Kidney (tissue), 14 donors: ENCODE data around the gene RHBDL1. TPM values are rescaled to one million over a fixed set of nuclear protein-coding genes. Genes with fewer than 3 reads are reported as not detected.

Experiments used
- DNase-seq, 5 donors: peaks; one replicate each; pipeline ENCODE4 v3.0.0-alpha.2; 2013 to 2020
- FAIRE-seq: peaks from 2 replicates; lab custom pipeline; 2012; peaks lifted over from hg19 to GRCh38; lab: Jason Lieb, UNC
- H3K27ac ChIP-seq, 2 donors: one replicate each; pipeline ENCODE4 v1.7.0; 2013; ENCODE audit warnings: low read depth in 2 of 2, low read length in 2 of 2, inconsistent platforms in 1 of 2
- H3K27me3 ChIP-seq: one replicate; pipeline ENCODE4 v1.7.1; 2013; ENCODE audit warnings: low read length, inconsistent platforms; ENCODE audit not compliant: control insufficient read depth, insufficient read depth
- H3K36me3 ChIP-seq, 3 donors: one replicate each; pipeline versions ENCODE4 v1.7.0 to v1.7.1; 2013; ENCODE audit warnings: low read length in 3 of 3, control low read depth in 1 of 3, inconsistent platforms in 1 of 3; ENCODE audit not compliant: insufficient read depth in 3 of 3, control insufficient read depth in 2 of 3
- H3K4me1 ChIP-seq, 3 donors: one replicate each; pipeline versions ENCODE4 v1.7.0 to v1.7.1; 2013; ENCODE audit warnings: low read length in 3 of 3, inconsistent platforms in 1 of 3, low read depth in 1 of 3; ENCODE audit not compliant: control insufficient read depth in 2 of 3, insufficient read depth in 2 of 3
- H3K4me3 ChIP-seq, 3 donors: one replicate each; pipeline versions ENCODE4 v1.7.0 to v1.8.1; 2013; ENCODE audit warnings: low read length in 3 of 3, control low read depth in 1 of 3, inconsistent platforms in 1 of 3
- H3K9ac ChIP-seq, 3 donors: one replicate each; pipeline versions ENCODE4 v1.7.0 to v1.7.1; 2013; ENCODE audit warnings: low read length in 3 of 3, control low read depth in 1 of 3, inconsistent platforms in 1 of 3
- H3K9me3 ChIP-seq, 3 donors: one replicate each; pipeline versions ENCODE4 v1.7.0 to v1.7.1; 2013; ENCODE audit warnings: low read length in 3 of 3, control low read depth in 1 of 3, inconsistent platforms in 1 of 3; ENCODE audit not compliant: control insufficient read depth in 2 of 3, insufficient read depth in 1 of 3
- intact Hi-C: fragments of 100-400 bp; cut with DNase I; formaldehyde crosslinking; loops from one replicate; pipeline ENCODE4 v1.11.1; 2022
- polyA plus RNA-seq: library from polyadenylated mRNA; stranded (reverse); fragments of 350-450 nt; fragmentation: Illumina TruSeq; extraction: RNeasy Lipid Tissue Mini Kit (QIAGEN cat#74804); gene quantifications from one replicate; pipeline ENCODE4 v1.2.3, GENCODE V29; 2014; ENCODE audit warnings: low read depth, low replicate concordance; ENCODE audit not compliant: insufficient read depth
- total RNA-seq: library from RNA; stranded (reverse); fragmentation: NEBNext Ultra II Directional; extraction: Animal tissue kit (Norgen Biotek cat#: 25700); gene quantifications from one replicate; pipeline ENCODE4 v1.2.1, GENCODE V29; 2021
- TF ChIP-seq, protein P1 (sequence below): IDR thresholded peaks from 3 replicates; pipeline ENCODE4 v1.5.1; 2012; ENCODE audit warnings: mild to moderate bottlenecking, moderate library complexity, borderline replicate concordance; ENCODE audit not compliant: insufficient read depth; ENCODE audit errors: extremely low read depth
- donor health status: control.
- donor health status: control.
- donor health status: control.
- donor health status: control.
- donor health status: control.
- donor health status: DM: yes; HTN: yes; CAD: no.
- donor health status: Normal renal cell carcinoma (clear cell type).

RHBDL1 gene
- total and polyA plus RNA-seq, 2 donors from 2014 or later: 0.88 to 9.7 TPM

DNA sequence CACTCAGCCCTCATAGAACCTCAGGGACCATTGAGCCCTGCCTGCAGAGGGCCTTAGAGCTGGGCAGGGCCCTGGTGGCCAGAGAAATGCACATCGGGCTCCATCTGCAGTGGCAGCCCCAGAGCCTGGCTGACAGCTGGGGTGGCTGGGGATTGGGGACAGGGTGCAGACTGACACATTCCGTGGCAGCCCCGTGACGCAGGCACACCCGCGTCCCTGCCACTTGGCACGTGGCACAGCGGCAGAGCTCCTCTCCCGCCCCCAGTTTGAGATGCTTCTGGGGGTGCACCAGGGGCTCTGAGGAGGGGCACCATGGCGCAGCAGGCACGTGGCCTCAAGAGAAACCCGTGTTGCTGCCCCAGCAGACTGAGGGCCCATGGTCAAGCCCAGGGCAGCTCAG is 27.9 kb downstream of the RHBDL1 start:
- no peaks in the 10 kb centered on the region for H3K9me3 ChIP-seq
- DNase-seq (no peak), FAIRE-seq (no peak)
- intact Hi-C loops: no loop called here
- peaks cover 25% of the 10 kb centered on the region for H3K27me3 ChIP-seq
- H3K9ac ChIP-seq: no peak overlapping the region
- H3K4me3 ChIP-seq: no peak overlapping the region
- TF ChIP-seq, protein P1, sequence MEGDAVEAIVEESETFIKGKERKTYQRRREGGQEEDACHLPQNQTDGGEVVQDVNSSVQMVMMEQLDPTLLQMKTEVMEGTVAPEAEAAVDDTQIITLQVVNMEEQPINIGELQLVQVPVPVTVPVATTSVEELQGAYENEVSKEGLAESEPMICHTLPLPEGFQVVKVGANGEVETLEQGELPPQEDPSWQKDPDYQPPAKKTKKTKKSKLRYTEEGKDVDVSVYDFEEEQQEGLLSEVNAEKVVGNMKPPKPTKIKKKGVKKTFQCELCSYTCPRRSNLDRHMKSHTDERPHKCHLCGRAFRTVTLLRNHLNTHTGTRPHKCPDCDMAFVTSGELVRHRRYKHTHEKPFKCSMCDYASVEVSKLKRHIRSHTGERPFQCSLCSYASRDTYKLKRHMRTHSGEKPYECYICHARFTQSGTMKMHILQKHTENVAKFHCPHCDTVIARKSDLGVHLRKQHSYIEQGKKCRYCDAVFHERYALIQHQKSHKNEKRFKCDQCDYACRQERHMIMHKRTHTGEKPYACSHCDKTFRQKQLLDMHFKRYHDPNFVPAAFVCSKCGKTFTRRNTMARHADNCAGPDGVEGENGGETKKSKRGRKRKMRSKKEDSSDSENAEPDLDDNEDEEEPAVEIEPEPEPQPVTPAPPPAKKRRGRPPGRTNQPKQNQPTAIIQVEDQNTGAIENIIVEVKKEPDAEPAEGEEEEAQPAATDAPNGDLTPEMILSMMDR: no peak
- H3K4me1 ChIP-seq: no peaks in the 10 kb centered on the region
- no peaks in the 10 kb centered on the region for H3K36me3 ChIP-seq
- H3K27ac ChIP-seq: no peak overlapping the region

DNA sequence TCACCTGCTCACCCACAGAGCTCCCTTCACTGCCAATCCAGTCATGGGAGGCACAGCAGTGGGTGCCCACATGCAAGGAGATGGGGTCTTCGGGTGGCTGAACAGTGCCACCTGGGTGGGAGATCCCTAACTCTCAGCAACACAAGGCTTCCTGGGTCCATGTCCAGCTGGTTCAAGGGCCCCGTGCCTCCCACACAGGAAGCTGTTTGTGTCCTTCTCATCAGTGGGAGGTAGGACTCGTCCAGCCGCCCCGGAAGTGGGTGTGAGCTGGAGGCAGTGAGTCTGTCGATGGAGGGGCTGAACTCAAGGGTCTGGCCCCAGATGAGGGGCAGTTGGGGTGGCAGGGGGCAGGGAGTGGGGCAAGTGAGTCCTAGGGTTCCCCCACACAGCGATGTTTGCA is 28.6 kb downstream of the RHBDL1 start:
- no peak for FAIRE-seq

DNA sequence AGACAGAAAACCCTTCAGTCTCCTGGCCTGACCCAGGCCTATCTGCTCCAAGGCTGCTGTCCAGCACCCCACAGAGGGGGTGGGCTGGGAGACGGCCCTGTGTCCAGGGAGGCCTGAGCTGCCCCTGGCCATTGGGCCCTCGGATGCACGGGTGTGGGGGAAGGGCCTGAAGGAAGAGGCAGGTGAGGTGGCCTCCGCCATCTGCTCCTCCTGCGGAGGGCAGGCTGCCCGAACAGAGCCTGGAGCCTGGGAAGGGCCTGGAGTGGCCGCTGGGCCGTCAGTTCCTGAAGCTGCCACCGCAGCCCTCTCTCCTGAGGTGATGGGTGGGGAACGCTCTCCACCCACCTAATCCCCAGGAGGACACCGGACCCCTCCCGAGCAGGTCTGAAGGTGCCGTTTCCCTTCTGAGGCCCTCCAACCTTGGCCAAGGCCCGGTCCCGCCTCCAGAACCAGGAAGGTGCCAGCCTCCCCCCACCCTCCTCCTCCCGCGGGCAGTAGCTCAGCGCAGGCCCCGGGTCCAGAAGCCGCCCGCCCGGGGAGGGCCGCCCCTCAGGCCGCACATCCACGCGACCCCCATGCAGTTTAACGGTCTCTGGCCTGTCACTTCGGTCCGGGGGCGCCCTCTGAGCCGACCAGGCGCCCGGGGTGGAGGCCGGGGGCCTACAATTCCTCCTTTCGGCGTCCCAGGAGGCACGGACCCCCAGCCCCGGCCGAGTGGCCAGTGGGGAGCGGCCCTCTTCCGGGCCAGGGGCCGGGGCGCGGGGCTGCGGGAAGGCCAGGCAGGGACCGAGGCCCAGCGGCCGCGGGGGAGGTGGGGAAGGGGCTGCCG is 29.3 kb downstream of the RHBDL1 start:
- no peaks in the 10 kb centered on the region for H3K36me3 ChIP-seq
- H3K27me3 ChIP-seq: peaks cover 26% of the 10 kb centered on the region
- DNase-seq (no peak), FAIRE-seq (no peak)
- no peak overlapping the region for H3K9ac ChIP-seq
- no peaks in the 10 kb centered on the region for H3K4me1 ChIP-seq
- no peak overlapping the region for H3K27ac ChIP-seq
- intact Hi-C loops: no loop called here
- TF ChIP-seq, protein P1: no peak
- H3K9me3 ChIP-seq: no peaks in the 10 kb centered on the region
- H3K4me3 ChIP-seq: no peak overlapping the region

More for the DNA sequence above, 28.6 kb downstream of the RHBDL1 start:
- H3K4me3 ChIP-seq: no peak overlapping the region
- intact Hi-C loops: no loop called here
- H3K36me3 ChIP-seq: no peaks in the 10 kb centered on the region
- TF ChIP-seq, protein P1: no peak
- no peak for DNase-seq
- H3K27ac ChIP-seq: no peak overlapping the region
- H3K27me3 ChIP-seq: peaks cover 26% of the 10 kb centered on the region
- no peak overlapping the region for H3K9ac ChIP-seq
- H3K4me1 ChIP-seq: no peaks in the 10 kb centered on the region
- no peaks in the 10 kb centered on the region for H3K9me3 ChIP-seq
